GM18519 (cell line): Measurements from ENCODE around the gene FGGY.
"Not testable (repeated sequence)": the region's sequence is repeated elsewhere in the genome, so short reads cannot be mapped to it uniquely, and the experiment has no call there.

Source experiments
- ATAC-seq: cut with Tn5 transposase; IDR thresholded peaks from one replicate; pipeline ENCODE4 v1.9.1; 2021; ENCODE audit warnings: mild to moderate bottlenecking, moderate library complexity; ENCODE audit not compliant: unreplicated experiment, low FRiP score

The FGGY gene

DNA sequence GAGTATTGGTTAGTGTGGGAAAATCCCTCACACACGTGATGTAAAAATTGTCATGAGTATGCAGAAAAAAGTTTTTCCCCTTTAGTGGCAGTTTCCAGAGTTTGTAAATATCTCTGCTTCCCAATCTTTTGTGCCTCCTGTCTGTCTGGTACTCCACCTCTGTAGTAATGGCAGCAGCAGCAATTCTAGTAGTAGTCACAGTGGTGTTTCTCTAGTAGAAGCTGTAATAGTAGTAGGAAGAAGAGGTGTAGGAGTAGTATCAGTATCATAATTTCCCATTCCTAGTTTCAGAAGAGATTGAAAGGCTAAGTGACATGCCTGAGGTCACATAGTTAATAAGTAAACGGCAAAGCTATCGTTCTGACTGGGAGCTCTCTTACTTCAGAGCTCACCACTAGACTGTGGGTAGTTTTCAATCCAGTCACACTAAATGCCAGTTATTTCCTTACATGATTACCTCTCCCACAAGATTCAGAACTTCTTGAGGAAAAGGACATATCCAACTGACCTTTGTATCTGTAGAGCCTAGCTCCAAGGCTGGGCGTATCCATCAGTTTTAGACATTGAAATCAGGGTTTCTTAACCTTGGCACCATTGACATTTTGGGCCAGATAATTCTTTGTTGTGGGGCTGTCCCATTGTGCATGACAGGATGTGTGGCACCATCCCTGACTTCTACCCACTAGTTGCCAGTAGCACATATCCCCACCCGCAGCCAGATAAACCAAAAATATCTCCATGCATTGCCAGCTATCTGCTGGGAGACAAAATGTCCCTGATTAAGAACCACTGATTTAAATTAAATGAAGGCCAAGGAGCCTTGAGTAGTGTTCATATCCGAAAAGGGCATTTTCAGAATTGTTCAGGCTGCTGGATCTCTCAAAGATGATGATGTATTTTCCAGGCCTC, 135.9 kb downstream of the FGGY start:
- ATAC-seq, result peak; percentile 89

DNA sequence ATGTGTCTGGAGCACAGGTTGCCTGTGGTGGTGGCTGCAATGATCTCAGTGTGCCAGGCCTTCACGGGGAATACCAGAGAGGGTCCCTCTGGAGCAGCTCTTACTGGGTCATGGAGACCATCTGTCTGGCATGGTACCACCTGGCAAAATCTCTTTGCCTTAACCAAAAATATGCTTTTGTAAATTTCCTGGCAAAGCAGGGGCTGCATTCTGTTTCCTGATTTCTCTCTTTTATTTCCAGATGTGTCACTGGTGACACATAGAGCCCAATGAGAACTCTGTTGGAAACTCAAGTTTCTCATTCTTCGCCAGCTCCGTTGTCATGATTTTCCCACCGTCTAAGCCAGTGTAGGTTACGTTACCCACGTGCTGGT, 136.5 kb downstream of the FGGY start:
- no peak for ATAC-seq

DNA sequence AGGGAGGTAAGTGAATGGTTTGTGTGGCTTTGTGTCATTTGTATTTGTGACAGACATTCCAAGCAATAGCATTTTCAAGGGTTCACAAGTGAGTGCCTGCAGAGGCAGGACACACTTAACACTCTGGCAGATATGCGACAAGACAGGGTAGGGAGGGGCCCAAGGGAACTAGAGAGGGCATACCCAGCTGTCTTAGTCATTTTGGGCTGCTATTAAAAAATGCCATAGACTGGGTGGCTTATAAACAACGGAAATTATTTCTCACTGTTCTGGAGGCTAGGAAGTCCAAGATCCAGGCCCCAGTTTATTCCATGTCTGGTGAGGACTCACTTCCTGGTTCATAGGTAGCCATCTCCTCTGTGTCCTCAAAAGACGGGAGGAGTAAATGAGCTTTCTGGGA, 137.4 kb downstream of the FGGY start:
- no peak for ATAC-seq

- ATAC-seq, result no peak
These were observed 139.7 kb downstream of the FGGY start for GRCh38 chr1:59436637-59437036.

DNA sequence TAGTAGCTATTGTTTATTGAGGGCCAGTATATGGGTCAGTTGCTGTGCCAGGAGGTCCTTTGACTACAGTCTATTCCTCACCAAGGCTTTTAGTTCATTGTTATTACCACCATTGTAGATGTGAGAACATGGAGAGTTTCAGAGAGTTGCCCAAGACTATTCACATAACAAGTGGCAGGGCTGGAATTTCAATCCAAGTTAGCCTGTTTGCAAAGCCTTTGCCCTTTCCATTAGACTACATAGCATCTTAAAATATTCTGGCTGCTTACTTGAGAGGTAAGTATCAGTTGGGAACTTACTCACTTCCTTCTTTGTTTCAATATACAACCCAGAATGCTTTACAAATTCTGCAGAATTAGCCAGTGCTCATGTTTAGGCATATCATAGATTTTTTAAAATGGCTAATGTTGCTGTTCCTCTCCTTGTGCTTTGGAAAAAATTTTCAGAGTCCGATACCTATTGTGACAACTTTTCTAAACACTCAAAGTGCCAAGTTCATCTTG, 141.2 kb downstream of the FGGY start:
- no peak for ATAC-seq

- ATAC-seq, result no peak
These were observed 145.6 kb downstream of the FGGY start for GRCh38 chr1:59442492-59442891.

- no peak for ATAC-seq
These were observed 146.4 kb downstream of the FGGY start for GRCh38 chr1:59443310-59443709.

DNA sequence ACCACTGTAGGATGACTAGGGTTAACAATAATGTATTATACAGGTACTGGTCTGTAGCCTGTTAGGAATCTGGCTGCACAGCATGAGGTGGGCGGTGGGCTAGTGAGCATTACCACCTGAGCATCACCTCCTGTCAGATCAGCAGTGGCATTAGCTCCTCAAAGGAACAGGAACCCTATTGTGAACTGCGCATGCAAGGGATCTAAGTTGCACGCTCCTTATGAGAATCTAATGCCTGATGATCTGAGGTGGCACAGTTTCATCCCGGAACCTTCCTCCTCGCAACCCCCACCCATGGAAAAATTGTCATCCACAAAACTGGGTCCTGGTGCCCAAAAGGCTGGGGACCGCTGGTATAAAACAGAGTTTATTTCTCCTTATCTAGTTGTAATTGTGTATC, 147.6 kb downstream of the FGGY start:
- ATAC-seq, result no peak

DNA sequence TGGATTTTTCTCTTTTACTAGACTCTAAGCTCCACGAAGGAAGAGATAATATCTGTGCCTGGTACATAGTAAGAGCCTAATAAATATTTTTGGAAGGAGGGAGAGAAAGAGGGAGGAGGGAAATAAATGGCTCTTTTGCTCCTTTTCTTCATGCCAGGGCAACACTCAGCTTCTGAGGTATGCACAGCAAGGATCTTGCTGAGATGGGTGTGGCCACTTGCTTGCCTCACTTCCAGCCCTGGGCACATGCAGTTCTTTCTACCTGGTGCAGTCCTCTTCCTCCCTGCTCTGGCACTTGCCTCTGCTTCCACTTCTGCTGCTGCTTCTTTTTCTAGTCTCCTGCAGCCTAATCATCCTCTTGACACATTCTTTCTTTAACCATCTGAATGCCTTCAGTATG, 148.1 kb downstream of the FGGY start:
- no peak for ATAC-seq

DNA sequence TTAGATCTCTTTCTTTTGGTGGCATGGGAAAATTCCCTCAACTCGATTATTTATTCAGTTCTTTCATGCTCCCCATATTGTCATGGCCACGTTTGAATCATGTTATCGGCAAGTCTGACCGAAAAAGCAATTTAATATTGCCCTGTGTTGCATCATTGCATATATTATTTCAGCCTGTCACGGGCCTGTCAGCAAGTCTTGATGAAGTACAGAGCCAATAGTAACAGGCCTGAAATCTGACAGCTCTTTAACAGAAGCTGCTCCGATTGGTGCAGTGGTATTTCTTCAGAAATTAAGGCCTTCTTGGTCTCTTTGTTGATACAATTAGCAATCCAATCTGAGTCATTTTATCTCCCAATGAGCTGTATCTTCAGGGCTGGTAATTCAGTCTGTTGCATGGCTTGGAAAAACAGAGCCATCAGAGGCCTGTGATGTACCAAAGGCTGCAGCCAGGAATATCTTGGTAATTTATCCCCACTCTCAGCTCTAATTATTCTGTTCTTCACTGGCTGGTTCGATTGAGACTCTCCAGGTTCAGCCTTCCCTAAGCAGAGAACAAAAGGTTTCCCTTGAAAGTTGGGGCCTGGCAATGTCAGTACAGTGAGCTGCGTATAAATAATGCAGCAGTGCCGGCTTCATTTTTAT, 149.5 kb downstream of the FGGY start:
- ATAC-seq, result no peak

DNA sequence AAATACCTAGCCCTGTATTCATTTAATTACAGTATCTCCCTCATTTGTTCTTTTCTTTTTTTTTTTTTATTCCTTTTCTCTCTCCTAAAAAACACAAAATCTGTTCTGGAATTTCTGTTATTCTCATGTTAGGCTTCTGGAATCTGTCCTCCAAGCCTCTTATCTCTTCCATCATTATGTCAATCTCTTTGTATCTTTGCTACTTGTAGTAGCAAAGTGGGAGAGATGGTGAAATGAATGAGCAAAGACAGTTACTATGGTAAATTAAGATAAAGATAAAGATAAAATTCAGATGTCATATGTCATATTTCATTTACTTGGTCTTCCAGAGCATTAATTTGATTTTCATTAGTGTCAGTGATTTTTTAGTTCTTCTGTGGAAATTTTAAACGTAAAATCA, 155.1 kb downstream of the FGGY start:
- ATAC-seq, result no peak

GRCh38 chr1:59452559-59452958, 155.7 kb downstream of the FGGY start:
- ATAC-seq, result no peak

GRCh38 chr1:59453297-59453968, 156.5 kb downstream of the FGGY start:
- no peak for ATAC-seq

GRCh38 chr1:59455206-59455605, 158.3 kb downstream of the FGGY start:
- no peak for ATAC-seq

GRCh38 chr1:59457786-59458185, 160.9 kb downstream of the FGGY start:
- no peak for ATAC-seq

DNA sequence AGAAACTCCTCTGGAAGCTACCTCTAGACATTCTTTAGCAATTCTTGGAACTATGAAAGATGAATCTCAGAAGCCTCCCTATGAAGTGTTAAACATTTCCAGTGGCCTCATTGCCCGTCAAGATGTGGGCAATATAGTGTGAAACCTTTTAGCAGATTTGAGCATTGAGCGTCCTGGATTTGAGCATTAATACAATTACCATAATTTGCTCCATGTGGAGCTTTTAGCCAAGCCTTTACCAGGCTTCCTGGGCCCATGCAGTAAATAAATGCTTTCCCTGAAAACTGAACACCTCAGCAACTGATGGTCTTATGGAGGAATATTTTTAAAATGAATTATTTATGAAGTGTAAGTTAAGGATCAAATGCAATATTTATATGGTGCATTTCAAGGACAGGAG, 162.0 kb downstream of the FGGY start:
- no peak for ATAC-seq

DNA sequence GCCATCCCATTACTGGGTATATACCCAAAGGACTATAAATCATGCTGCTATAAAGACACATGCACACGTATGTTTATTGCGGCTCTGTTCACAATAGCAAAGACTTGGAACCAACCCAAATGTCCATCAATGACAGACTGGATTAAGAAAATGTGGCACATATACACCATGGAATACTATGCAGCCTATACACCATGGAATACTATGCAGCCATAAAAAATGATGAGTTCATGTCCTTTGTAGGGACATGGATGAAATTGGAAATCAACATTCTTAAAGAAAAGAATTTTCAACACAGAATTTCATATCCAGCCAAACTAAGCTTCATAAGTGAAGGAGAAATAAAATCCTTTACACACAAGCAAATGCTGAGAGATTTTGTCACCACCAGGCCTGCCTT, 166.0 kb downstream of the FGGY start:
- not testable (repeated sequence) for ATAC-seq

DNA sequence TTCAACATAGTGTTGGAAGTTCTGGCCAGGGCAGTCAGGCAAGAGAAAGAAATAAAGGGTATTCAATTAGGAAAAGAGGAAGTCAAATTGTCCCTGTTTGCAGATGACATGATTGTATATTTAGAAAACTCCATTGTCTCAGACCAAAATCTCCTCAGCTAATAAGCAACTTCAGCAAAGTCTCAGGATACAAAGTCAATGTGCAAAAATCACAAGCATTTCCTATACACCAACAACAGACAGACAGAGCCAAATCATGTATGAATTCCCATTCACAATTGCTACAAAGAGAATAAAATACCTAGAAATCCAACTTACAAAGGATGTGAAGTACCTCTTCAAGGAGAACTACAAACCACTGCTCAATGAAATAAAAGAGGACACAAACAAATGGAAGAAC, 168.6 kb downstream of the FGGY start:
- ATAC-seq, result not testable (repeated sequence)

GRCh38 chr1:59468828-59469428, 172.0 kb downstream of the FGGY start:
- no peak for ATAC-seq

GRCh38 chr1:59471991-59472570, 175.2 kb downstream of the FGGY start:
- ATAC-seq, result not testable (repeated sequence)

GRCh38 chr1:59473831-59474230, 176.9 kb downstream of the FGGY start:
- no peak for ATAC-seq
